Measurements from ENCODE around the gene CCL4L2.
"Not testable (repeated sequence)": the region's sequence is repeated elsewhere in the genome, so short reads cannot be mapped to it uniquely, and the experiment has no call there.

CCL4L2 gene

GRCh38 chr17:36195434-36196130 is 15.3 kb upstream of the CCL4L2 start (continued):
- no peak for TF ChIP-seq PATZ1 (CRISPR knock-in tag; IDR thresholded peaks at IDR 0.05; ENCODE audit: borderline replicate concordance)

- TF ChIP-seq, protein P1, sequence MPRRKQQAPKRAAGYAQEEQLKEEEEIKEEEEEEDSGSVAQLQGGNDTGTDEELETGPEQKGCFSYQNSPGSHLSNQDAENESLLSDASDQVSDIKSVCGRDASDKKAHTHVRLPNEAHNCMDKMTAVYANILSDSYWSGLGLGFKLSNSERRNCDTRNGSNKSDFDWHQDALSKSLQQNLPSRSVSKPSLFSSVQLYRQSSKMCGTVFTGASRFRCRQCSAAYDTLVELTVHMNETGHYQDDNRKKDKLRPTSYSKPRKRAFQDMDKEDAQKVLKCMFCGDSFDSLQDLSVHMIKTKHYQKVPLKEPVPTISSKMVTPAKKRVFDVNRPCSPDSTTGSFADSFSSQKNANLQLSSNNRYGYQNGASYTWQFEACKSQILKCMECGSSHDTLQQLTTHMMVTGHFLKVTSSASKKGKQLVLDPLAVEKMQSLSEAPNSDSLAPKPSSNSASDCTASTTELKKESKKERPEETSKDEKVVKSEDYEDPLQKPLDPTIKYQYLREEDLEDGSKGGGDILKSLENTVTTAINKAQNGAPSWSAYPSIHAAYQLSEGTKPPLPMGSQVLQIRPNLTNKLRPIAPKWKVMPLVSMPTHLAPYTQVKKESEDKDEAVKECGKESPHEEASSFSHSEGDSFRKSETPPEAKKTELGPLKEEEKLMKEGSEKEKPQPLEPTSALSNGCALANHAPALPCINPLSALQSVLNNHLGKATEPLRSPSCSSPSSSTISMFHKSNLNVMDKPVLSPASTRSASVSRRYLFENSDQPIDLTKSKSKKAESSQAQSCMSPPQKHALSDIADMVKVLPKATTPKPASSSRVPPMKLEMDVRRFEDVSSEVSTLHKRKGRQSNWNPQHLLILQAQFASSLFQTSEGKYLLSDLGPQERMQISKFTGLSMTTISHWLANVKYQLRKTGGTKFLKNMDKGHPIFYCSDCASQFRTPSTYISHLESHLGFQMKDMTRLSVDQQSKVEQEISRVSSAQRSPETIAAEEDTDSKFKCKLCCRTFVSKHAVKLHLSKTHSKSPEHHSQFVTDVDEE (CRISPR knock-in tag; IDR thresholded peaks at IDR 0.05): no peak
- TF ChIP-seq ZNF565 (CRISPR knock-in tag; conservative IDR thresholded peaks at IDR 0.05; ENCODE audit: low read depth) (no peak), ZC3H10 (CRISPR knock-in tag; IDR thresholded peaks at IDR 0.05) (no peak), PPARA (CRISPR knock-in tag; IDR thresholded peaks at IDR 0.05; ENCODE audit: borderline replicate concordance) (no peak), ESRRG (CRISPR knock-in tag; IDR thresholded peaks at IDR 0.05) (no peak)
- ATAC-seq: no peak
These were observed 14.8 kb upstream of the CCL4L2 start for GRCh38 chr17:36196131-36196486.

DNA sequence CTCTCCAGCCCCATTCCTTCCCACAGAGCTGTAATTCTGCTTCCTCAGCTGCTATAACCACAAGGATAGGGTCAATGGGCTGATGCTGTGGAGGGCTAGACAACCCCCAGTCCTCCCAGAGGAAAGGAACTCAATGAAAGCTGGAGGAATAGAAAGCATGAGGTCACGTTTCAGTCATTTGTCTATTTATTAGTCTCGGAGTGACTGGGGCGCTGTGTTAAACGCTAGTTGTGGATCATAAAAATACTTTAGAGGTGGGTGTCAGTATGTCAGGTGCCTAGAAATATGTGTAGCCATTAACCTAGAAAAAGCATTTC is 13.5 kb upstream of the CCL4L2 start:
- ATAC-seq: no peak
- no peak for TF ChIP-seq PATZ1 (CRISPR knock-in tag; IDR thresholded peaks at IDR 0.05; ENCODE audit: borderline replicate concordance)
- TF ChIP-seq PPARA (CRISPR knock-in tag; IDR thresholded peaks at IDR 0.05; ENCODE audit: borderline replicate concordance): no peak
- no peak for TF ChIP-seq TOX (CRISPR knock-in tag; IDR thresholded peaks at IDR 0.05; ENCODE audit: borderline replicate concordance)
- no peak for TF ChIP-seq ZFP3 (CRISPR knock-in tag; IDR thresholded peaks at IDR 0.05)
- TF ChIP-seq BACH2 (CRISPR knock-in tag; IDR thresholded peaks at IDR 0.05; ENCODE audit: borderline replicate concordance): no peak
- TF ChIP-seq RARB (CRISPR knock-in tag; IDR thresholded peaks at IDR 0.05): no peak
- TF ChIP-seq ZNF8 (CRISPR knock-in tag; IDR thresholded peaks at IDR 0.05): no peak
- TF ChIP-seq ZNF565 (CRISPR knock-in tag; conservative IDR thresholded peaks at IDR 0.05; ENCODE audit: low read depth): no peak
- TF ChIP-seq SNAI2 (CRISPR knock-in tag; IDR thresholded peaks at IDR 0.05): no peak
- TF ChIP-seq ZFP30 (CRISPR knock-in tag; IDR thresholded peaks at IDR 0.05): no peak

GRCh38 chr17:36198831-36199465 is 11.9 kb upstream of the CCL4L2 start:
- no peak for TF ChIP-seq ESRRG (CRISPR knock-in tag; IDR thresholded peaks at IDR 0.05)
- no peak for TF ChIP-seq ISL1 (CRISPR knock-in tag; IDR thresholded peaks at IDR 0.05)
- TF ChIP-seq TCF4 (CRISPR knock-in tag; IDR thresholded peaks at IDR 0.05; ENCODE audit: borderline replicate concordance): no peak
- no peak for TF ChIP-seq OSR1 (CRISPR knock-in tag; IDR thresholded peaks at IDR 0.05)
- no peak for TF ChIP-seq SNAI2 (CRISPR knock-in tag; IDR thresholded peaks at IDR 0.05)
- ATAC-seq: no peak

DNA sequence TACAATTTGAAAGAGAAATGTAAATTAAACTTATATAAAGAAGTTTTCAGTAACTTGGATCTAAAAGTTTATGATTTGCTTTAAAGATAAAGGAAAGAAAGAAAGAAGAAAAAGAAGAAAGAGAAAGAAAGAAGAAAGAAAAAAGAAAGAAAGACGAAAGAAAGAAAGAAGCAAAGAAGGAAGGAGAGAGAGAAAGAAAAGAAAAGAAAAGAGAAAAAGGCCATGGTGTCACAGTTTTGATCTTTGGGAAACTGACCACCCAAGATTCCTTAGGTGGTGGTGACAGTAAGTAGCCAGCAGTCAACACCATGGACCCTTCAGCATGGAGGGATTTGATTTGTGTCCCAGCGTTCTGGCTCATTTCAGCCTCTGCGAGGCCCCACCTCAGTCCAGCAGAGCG is 9.8 kb upstream of the CCL4L2 start:
- ATAC-seq: not testable (repeated sequence)

- ATAC-seq: not testable (repeated sequence)
These were observed 9.4 kb upstream of the CCL4L2 start for GRCh38 chr17:36201506-36201905.

DNA sequence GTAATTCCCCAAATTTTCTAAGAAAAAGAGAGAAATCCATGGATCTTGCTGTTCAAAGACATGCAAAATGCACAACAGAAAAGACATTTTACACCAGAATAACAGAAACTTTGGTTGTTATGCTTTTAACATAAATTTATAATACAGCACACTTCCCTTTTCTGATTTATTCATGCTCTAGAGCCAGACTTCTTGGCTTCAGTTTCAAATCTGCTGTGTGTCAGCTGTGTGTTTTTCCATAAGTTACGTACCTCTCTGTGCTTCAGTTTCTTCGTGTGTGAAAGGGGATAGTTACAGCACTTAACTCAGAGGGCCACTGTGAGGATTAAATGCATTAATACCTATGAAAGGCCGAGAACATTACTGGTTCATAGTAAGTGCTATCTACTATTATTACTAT is 7.5 kb upstream of the CCL4L2 start:
- ATAC-seq: no peak
- TF ChIP-seq, protein P2, sequence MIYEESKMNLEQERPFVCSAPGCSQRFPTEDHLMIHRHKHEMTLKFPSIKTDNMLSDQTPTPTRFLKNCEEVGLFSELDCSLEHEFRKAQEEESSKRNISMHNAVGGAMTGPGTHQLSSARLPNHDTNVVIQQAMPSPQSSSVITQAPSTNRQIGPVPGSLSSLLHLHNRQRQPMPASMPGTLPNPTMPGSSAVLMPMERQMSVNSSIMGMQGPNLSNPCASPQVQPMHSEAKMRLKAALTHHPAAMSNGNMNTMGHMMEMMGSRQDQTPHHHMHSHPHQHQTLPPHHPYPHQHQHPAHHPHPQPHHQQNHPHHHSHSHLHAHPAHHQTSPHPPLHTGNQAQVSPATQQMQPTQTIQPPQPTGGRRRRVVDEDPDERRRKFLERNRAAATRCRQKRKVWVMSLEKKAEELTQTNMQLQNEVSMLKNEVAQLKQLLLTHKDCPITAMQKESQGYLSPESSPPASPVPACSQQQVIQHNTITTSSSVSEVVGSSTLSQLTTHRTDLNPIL (CRISPR knock-in tag; IDR thresholded peaks at IDR 0.05; ENCODE audit: low read depth): no peak
- TF ChIP-seq ZNF8 (CRISPR knock-in tag; IDR thresholded peaks at IDR 0.05) (no peak), PATZ1 (CRISPR knock-in tag; IDR thresholded peaks at IDR 0.05; ENCODE audit: borderline replicate concordance) (no peak), PPARA (CRISPR knock-in tag; IDR thresholded peaks at IDR 0.05; ENCODE audit: borderline replicate concordance) (no peak), SNAI2 (CRISPR knock-in tag; IDR thresholded peaks at IDR 0.05) (no peak), RARB (CRISPR knock-in tag; IDR thresholded peaks at IDR 0.05) (no peak), ZNF565 (CRISPR knock-in tag; conservative IDR thresholded peaks at IDR 0.05; ENCODE audit: low read depth) (no peak), ZFP30 (CRISPR knock-in tag; IDR thresholded peaks at IDR 0.05) (no peak), GLIS3 (CRISPR knock-in tag; IDR thresholded peaks at IDR 0.05) (no peak), ARNTL (CRISPR knock-in tag; IDR thresholded peaks at IDR 0.05; ENCODE audit: borderline replicate concordance, low read depth) (no peak)

All from SK-N-SH treated with all-trans-retinoic acid at 6 μM for 48 hours (cell line).